Liver (tissue), 9 donors: ENCODE measurements around the gene ZNF592. TPM values are rescaled to one million over a fixed set of nuclear protein-coding genes. Genes with fewer than 3 reads are reported as not detected.

ENCODE experiments used
- DNase-seq: peaks from one replicate; pipeline ENCODE4 v3.0.0-alpha.2; 2017; ENCODE audit warnings: low spot score
- H3K27ac ChIP-seq, 2 donors: one replicate each; pipeline ENCODE4 v1.7.0; 2013; ENCODE audit warnings: inconsistent platforms in 2 of 2, low read length in 2 of 2, control low read depth in 1 of 2, low read depth in 1 of 2, mild to moderate bottlenecking in 1 of 2
- H3K27me3 ChIP-seq, 4 donors: one replicate each; pipeline versions ENCODE4 v1.6.1 to v1.7.0; 2013; ENCODE audit warnings: low read length in 3 of 4, inconsistent platforms in 1 of 4, mild to moderate bottlenecking in 1 of 4, moderate library complexity in 1 of 4; ENCODE audit not compliant: control insufficient read depth in 4 of 4, insufficient read depth in 4 of 4
- H3K36me3 ChIP-seq, 4 donors: one replicate each; pipeline versions ENCODE4 v1.6.1 to v1.7.0; 2013; ENCODE audit warnings: low read length in 3 of 4, mild to moderate bottlenecking in 3 of 4, low read depth in 1 of 4, moderate library complexity in 1 of 4; ENCODE audit not compliant: control insufficient read depth in 4 of 4, insufficient read depth in 3 of 4
- H3K4me1 ChIP-seq, 4 donors: one replicate each; pipeline versions ENCODE4 v1.6.1 to v1.7.0; 2013; ENCODE audit warnings: low read length in 3 of 4, mild to moderate bottlenecking in 3 of 4, moderate library complexity in 1 of 4; ENCODE audit not compliant: control insufficient read depth in 4 of 4, insufficient read depth in 4 of 4
- H3K4me3 ChIP-seq, 3 donors: one replicate each; pipeline versions ENCODE4 v1.6.1 to v1.7.0; 2013; ENCODE audit warnings: low read length in 3 of 3, control low read depth in 1 of 3, low read depth in 1 of 3, mild to moderate bottlenecking in 1 of 3
- H3K9ac ChIP-seq, 2 donors: one replicate each; pipeline ENCODE4 v1.7.0; 2013; ENCODE audit warnings: low read length in 2 of 2, mild to moderate bottlenecking in 2 of 2, moderate library complexity in 2 of 2, control low read depth in 1 of 2, low read depth in 1 of 2
- H3K9me3 ChIP-seq, 4 donors: one replicate each; pipeline versions ENCODE4 v1.6.1 to v1.7.0; 2013; ENCODE audit warnings: low read length in 3 of 4; ENCODE audit not compliant: control insufficient read depth in 4 of 4
- EGR1 ChIP-seq, 2 donors: IDR thresholded peaks; 2 replicates each; pipeline ENCODE4 v1.6.1; 2016 to 2018; ENCODE audit warnings: antibody characterized with exemption in 2 of 2, low read depth in 2 of 2
- FOXA1 ChIP-seq: IDR thresholded peaks from 2 replicates; pipeline ENCODE4 v1.6.1; 2016; ENCODE audit warnings: antibody characterized with exemption
- FOXA2 ChIP-seq: IDR thresholded peaks from 2 replicates; pipeline ENCODE4 v1.6.1; 2016; ENCODE audit warnings: antibody characterized with exemption
- GABPA ChIP-seq, 2 donors: IDR thresholded peaks in 1 of 2; conservative IDR thresholded peaks in 1 of 2; 2 replicates each; pipeline ENCODE4 v1.6.1; 2016; ENCODE audit warnings: antibody characterized with exemption in 2 of 2, mild to moderate bottlenecking in 1 of 2, moderate library complexity in 1 of 2
- HNF4A ChIP-seq, 2 donors: conservative IDR thresholded peaks; 2 replicates each; pipeline ENCODE4 v1.6.1; 2016; ENCODE audit warnings: antibody characterized with exemption in 2 of 2, mild to moderate bottlenecking in 2 of 2
- HNF4G ChIP-seq: IDR thresholded peaks from 2 replicates; pipeline ENCODE4 v1.6.1; 2016; ENCODE audit warnings: antibody characterized with exemption
- JUND ChIP-seq, 2 donors: IDR thresholded peaks; 2 replicates each; pipeline ENCODE4 v1.6.1; 2016; ENCODE audit warnings: antibody characterized with exemption in 2 of 2
- NR2F2 ChIP-seq: IDR thresholded peaks from 2 replicates; pipeline ENCODE4 v1.6.1; 2016; ENCODE audit warnings: antibody characterized with exemption
- RAD21 ChIP-seq, 2 donors: IDR thresholded peaks; 2 replicates each; pipeline ENCODE4 v1.6.1; 2016; ENCODE audit warnings: antibody characterized with exemption in 2 of 2, mild to moderate bottlenecking in 2 of 2
- RXRA ChIP-seq, 2 donors: IDR thresholded peaks; 2 replicates each; pipeline ENCODE4 v1.6.1; 2017 to 2018; ENCODE audit warnings: antibody characterized with exemption in 2 of 2, mild to moderate bottlenecking in 1 of 2
- SP1 ChIP-seq: IDR thresholded peaks from 2 replicates; pipeline ENCODE4 v1.6.1; 2018; ENCODE audit warnings: antibody characterized with exemption, mild to moderate bottlenecking
- TAF1 ChIP-seq: conservative IDR thresholded peaks from 2 replicates; pipeline ENCODE4 v1.6.1; 2016; ENCODE audit warnings: antibody characterized with exemption, mild to moderate bottlenecking
- YY1 ChIP-seq: IDR thresholded peaks from 2 replicates; pipeline ENCODE4 v1.6.1; 2016; ENCODE audit warnings: antibody characterized with exemption, mild to moderate bottlenecking
- WGBS: extraction: QIAGEN DNeasy Blood & Tissue Kit; methylation state at CpG from one replicate; pipeline ENCODE4 v1.1.7; 2013; 5-methylcytosine and 5-hydroxymethylcytosine counted together
- polyA plus RNA-seq, 2 donors: library from polyadenylated mRNA; stranded (reverse) in 1 of 2; unstranded in 1 of 2; fragments of 200-250 nt in 1 of 2; fragments of >200 nt in 1 of 2; fragmentation: Nextera tagmentation in 1 of 2; extraction: Ambion mirVana in 1 of 2; gene quantifications; one replicate each; pipeline versions ENCODE4 v1.2.1 to v1.2.3, GENCODE V29; 2013 to 2015
- total RNA-seq, 2 donors: library from RNA; depleted of rRNA; stranded (reverse); fragments of >200 nt; gene quantifications; one replicate each; pipeline ENCODE4 v1.2.3, GENCODE V29; 2014
- TF ChIP-seq, protein P1 (sequence below): IDR thresholded peaks from 2 replicates; pipeline ENCODE4 v1.6.1; 2016; ENCODE audit warnings: antibody characterized with exemption
- TF ChIP-seq, protein P2 (sequence below): IDR thresholded peaks from 2 replicates; pipeline ENCODE4 v1.6.1; 2016; ENCODE audit warnings: antibody characterized with exemption, mild to moderate bottlenecking
- TF ChIP-seq, protein P3 (sequence below): fragments of 150-350 bp; IDR thresholded peaks from 2 replicates; pipeline ENCODE4 v1.5.1; 2017; ENCODE audit warnings: improper control_type of control experiment, low read depth, low read length; ENCODE audit not compliant: missing input control
- TF ChIP-seq, protein P4 (sequence below): IDR thresholded peaks from 2 replicates; pipeline ENCODE4 v1.6.1; 2016; ENCODE audit warnings: antibody characterized with exemption
- TF ChIP-seq, protein P5 (sequence below): IDR thresholded peaks from 2 replicates; pipeline ENCODE4 v1.6.1; 2016; ENCODE audit warnings: antibody characterized with exemption
- donor health status: healthy.
- donor health status: healthy.
- donor health status: healthy.
- donor health status: healthy.
- donor health status: healthy.

ZNF592 gene
- total and polyA plus RNA-seq, 4 donors: 4.4 to 10.6 (median 7.5) TPM

DNA sequence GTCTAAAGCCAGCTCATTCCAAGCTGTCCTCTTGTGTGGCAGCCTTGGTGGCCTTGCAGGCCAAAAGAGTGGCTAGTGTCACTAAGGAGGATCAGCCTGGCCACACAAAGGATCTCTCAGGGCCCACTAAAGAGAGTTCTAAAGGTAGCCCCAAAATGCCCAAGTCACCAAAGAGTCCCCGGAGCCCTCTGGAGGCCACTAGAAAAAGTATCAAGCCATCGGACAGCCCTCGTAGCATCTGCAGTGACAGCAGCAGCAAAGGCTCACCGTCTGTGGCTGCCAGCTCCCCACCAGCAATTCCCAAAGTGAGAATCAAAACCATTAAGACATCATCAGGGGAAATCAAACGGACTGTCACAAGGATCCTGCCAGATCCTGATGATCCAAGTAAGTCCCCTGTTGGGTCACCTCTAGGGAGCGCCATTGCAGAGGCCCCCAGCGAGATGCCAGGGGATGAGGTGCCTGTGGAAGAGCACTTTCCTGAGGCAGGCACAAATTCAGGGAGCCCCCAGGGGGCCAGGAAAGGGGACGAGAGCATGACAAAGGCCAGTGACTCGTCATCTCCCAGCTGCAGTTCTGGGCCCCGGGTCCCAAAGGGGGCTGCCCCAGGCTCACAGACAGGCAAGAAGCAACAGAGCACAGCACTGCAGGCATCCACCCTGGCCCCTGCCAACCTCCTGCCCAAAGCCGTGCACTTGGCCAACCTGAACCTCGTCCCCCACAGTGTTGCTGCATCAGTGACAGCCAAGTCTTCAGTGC lies 35.3 kb downstream of the ZNF592 start:
- Histone ChIP-seq H3K9me3 (no peaks in the 10 kb centered on the region), H3K27me3 (no peaks in the 10 kb centered on the region), H3K27ac (no peak overlapping the region), H3K4me1 (peaks cover 0 to 21% (median 11%) of the 10 kb centered on the region in 4 donors), H3K4me3 (no peak overlapping the region), H3K9ac (no peak overlapping the region), H3K36me3 (peaks cover 12 to 41% (median 33%) of the 10 kb centered on the region in 4 donors)
- TF ChIP-seq FOXA2 (no peak), RAD21 (IDR thresholded peaks at IDR 0.05) (peak in 1 of 2 donors; percentile 9), YY1 (no peak)
- WGBS: 86% methylated on average over 12 of the region's 12 CpGs
- no peak for DNase-seq

DNA sequence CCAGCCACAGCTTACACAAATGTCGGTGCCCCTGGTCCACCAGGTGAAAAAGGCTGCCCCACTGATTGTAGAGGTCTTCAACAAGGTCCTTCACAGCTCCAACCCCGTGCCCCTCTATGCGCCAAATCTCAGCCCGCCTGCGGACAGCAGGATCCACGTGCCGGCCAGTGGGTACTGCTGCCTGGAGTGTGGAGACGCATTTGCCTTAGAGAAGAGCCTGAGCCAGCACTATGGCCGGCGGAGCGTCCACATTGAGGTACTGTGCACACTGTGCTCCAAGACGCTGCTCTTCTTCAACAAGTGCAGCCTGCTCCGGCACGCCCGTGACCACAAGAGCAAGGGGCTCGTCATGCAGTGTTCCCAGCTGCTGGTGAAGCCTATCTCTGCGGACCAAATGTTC lies 35.9 kb downstream of the ZNF592 start:
- Histone ChIP-seq H3K4me3 (no peak overlapping the region), H3K4me1 (peaks cover 0 to 19% (median 8%) of the 10 kb centered on the region in 4 donors), H3K36me3 (peaks cover 12 to 41% (median 33%) of the 10 kb centered on the region in 4 donors), H3K9me3 (no peaks in the 10 kb centered on the region), H3K27ac (no peak overlapping the region), H3K9ac (no peak overlapping the region), H3K27me3 (no peaks in the 10 kb centered on the region)
- WGBS: 97% methylated on average over 17 of the region's 17 CpGs
- TF ChIP-seq RAD21 (IDR thresholded peaks at IDR 0.05) (no peak), SP1 (no peak), HNF4G (no peak), RXRA (IDR thresholded peaks at IDR 0.05) (no peak), HNF4A (conservative IDR thresholded peaks at IDR 0.05) (no peak), NR2F2 (no peak), FOXA2 (no peak), GABPA (IDR thresholded peaks at IDR 0.05 in 1 of 2, conservative IDR thresholded peaks at IDR 0.05 in 1 of 2) (no peak), TAF1 (no peak), JUND (IDR thresholded peaks at IDR 0.05) (no peak), YY1 (no peak), FOXA1 (no peak), EGR1 (IDR thresholded peaks at IDR 0.05; ENCODE audit: low read depth in 2 of 2) (no peak)
- TF ChIP-seq, protein P1, sequence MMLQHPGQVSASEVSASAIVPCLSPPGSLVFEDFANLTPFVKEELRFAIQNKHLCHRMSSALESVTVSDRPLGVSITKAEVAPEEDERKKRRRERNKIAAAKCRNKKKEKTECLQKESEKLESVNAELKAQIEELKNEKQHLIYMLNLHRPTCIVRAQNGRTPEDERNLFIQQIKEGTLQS: no peak
- TF ChIP-seq, protein P2, sequence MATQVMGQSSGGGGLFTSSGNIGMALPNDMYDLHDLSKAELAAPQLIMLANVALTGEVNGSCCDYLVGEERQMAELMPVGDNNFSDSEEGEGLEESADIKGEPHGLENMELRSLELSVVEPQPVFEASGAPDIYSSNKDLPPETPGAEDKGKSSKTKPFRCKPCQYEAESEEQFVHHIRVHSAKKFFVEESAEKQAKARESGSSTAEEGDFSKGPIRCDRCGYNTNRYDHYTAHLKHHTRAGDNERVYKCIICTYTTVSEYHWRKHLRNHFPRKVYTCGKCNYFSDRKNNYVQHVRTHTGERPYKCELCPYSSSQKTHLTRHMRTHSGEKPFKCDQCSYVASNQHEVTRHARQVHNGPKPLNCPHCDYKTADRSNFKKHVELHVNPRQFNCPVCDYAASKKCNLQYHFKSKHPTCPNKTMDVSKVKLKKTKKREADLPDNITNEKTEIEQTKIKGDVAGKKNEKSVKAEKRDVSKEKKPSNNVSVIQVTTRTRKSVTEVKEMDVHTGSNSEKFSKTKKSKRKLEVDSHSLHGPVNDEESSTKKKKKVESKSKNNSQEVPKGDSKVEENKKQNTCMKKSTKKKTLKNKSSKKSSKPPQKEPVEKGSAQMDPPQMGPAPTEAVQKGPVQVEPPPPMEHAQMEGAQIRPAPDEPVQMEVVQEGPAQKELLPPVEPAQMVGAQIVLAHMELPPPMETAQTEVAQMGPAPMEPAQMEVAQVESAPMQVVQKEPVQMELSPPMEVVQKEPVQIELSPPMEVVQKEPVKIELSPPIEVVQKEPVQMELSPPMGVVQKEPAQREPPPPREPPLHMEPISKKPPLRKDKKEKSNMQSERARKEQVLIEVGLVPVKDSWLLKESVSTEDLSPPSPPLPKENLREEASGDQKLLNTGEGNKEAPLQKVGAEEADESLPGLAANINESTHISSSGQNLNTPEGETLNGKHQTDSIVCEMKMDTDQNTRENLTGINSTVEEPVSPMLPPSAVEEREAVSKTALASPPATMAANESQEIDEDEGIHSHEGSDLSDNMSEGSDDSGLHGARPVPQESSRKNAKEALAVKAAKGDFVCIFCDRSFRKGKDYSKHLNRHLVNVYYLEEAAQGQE: no peak
- TF ChIP-seq, protein P3, sequence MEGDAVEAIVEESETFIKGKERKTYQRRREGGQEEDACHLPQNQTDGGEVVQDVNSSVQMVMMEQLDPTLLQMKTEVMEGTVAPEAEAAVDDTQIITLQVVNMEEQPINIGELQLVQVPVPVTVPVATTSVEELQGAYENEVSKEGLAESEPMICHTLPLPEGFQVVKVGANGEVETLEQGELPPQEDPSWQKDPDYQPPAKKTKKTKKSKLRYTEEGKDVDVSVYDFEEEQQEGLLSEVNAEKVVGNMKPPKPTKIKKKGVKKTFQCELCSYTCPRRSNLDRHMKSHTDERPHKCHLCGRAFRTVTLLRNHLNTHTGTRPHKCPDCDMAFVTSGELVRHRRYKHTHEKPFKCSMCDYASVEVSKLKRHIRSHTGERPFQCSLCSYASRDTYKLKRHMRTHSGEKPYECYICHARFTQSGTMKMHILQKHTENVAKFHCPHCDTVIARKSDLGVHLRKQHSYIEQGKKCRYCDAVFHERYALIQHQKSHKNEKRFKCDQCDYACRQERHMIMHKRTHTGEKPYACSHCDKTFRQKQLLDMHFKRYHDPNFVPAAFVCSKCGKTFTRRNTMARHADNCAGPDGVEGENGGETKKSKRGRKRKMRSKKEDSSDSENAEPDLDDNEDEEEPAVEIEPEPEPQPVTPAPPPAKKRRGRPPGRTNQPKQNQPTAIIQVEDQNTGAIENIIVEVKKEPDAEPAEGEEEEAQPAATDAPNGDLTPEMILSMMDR: no peak
- TF ChIP-seq, protein P4, sequence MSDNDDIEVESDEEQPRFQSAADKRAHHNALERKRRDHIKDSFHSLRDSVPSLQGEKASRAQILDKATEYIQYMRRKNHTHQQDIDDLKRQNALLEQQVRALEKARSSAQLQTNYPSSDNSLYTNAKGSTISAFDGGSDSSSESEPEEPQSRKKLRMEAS: no peak
- TF ChIP-seq, protein P5, sequence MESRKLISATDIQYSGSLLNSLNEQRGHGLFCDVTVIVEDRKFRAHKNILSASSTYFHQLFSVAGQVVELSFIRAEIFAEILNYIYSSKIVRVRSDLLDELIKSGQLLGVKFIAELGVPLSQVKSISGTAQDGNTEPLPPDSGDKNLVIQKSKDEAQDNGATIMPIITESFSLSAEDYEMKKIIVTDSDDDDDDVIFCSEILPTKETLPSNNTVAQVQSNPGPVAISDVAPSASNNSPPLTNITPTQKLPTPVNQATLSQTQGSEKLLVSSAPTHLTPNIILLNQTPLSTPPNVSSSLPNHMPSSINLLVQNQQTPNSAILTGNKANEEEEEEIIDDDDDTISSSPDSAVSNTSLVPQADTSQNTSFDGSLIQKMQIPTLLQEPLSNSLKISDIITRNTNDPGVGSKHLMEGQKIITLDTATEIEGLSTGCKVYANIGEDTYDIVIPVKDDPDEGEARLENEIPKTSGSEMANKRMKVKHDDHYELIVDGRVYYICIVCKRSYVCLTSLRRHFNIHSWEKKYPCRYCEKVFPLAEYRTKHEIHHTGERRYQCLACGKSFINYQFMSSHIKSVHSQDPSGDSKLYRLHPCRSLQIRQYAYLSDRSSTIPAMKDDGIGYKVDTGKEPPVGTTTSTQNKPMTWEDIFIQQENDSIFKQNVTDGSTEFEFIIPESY: no peak
- DNase-seq: no peak
